NCI-H2081 treated with DMSO at 0.1 percent for 48 hours (cell line): Measurements from ENCODE around the gene AP1S1.
A peak's percentile ranks its signal among the peaks of the same experiment; 100 is the strongest.
"Not testable (repeated sequence)": the region's sequence is repeated elsewhere in the genome, so short reads cannot be mapped to it uniquely, and the experiment has no call there.

Source experiments
- DNase-seq: peaks from one replicate; lab custom pipeline; 2025; lab: John Stamatoyannopoulos, UW

AP1S1 gene

DNA sequence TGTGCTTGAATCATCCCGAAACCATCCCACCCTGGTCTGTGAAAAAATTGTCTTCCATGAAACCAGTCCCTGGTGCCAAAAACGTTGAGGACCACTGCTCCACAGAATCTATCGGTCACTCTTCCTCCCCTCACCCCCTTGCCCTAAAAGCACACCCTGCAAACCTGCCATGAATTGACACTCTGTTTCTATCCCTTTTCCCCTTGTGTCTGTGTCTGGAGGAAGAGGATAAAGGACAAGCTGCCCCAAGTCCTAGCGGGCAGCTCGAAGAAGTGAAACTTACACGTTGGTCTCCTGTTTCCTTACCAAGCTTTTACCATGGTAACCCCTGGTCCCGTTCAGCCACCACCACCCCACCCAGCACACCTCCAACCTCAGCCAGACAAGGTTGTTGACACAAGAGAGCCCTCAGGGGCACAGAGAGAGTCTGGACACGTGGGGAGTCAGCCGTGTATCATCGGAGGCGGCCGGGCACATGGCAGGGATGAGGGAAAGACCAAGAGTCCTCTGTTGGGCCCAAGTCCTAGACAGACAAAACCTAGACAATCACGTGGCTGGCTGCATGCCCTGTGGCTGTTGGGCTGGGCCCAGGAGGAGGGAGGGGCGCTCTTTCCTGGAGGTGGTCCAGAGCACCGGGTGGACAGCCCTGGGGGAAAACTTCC lies 28.2 kb upstream of the AP1S1 start:
- DNase-seq, result no peak

DNA sequence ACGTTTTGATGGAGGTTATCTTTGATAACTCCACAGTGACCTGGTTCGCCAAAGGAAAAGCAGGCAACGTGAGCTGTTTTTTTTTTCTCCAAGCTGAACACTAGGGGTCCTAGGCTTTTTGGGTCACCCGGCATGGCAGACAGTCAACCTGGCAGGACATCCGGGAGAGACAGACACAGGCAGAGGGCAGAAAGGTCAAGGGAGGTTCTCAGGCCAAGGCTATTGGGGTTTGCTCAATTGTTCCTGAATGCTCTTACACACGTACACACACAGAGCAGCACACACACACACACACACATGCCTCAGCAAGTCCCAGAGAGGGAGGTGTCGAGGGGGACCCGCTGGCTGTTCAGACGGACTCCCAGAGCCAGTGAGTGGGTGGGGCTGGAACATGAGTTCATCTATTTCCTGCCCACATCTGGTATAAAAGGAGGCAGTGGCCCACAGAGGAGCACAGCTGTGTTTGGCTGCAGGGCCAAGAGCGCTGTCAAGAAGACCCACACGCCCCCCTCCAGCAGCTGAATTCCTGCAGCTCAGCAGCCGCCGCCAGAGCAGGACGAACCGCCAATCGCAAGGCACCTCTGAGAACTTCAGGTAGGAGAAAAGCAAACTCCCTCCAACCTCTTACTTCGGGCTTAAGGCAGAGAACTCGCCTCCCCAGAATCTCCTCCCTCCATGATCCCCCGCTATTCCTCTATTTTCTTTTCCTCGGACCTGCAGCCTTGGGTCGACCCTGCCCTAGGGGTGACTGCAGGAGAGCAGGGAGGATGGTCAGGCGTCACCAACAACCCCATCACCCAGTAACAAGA lies 27.4 kb upstream of the AP1S1 start, which contains the start of gene SERPINE1:
SERPINE1 (plus strand) TSS at position 454 of the 809 bp plus-strand sequence. CDS start 1,290 bp downstream, outside the sequence.
- no peak for DNase-seq

- no peak for DNase-seq
These were observed 26.7 kb upstream of the AP1S1 start for GRCh38 chr7:101127460-101128039.

DNA sequence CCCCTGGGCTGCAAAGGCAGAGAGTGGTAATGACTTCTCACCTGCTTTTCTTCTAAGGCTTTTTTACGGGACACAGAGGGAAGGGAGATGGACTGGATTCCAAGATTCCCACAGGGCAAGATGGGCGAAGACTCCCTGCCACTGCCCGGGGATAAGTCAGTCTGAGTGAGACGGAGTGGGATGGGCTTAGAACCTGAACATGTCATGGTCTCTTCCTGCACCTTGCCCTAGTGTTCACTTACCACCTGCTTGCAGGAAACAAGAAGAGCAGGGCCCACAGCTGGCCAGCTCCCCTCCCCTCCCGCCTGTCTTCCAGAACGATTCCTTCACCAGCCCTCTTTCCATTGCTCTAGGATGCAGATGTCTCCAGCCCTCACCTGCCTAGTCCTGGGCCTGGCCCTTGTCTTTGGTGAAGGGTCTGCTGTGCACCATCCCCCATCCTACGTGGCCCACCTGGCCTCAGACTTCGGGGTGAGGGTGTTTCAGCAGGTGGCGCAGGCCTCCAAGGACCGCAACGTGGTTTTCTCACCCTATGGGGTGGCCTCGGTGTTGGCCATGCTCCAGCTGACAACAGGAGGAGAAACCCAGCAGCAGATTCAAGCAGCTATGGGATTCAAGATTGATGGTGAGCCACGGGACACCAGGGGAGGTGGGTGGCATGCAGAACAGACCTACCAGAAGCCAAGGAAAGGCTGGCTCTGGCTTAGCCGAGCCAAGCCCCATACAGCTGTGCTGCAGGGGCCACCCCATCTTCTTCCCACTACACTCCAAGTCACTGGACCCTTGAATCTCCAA lies 26.0 kb upstream of the AP1S1 start:
- DNase-seq, result no peak

GRCh38 chr7:101129603-101130117 lies 24.6 kb upstream of the AP1S1 start:
- DNase-seq, result no peak

DNA sequence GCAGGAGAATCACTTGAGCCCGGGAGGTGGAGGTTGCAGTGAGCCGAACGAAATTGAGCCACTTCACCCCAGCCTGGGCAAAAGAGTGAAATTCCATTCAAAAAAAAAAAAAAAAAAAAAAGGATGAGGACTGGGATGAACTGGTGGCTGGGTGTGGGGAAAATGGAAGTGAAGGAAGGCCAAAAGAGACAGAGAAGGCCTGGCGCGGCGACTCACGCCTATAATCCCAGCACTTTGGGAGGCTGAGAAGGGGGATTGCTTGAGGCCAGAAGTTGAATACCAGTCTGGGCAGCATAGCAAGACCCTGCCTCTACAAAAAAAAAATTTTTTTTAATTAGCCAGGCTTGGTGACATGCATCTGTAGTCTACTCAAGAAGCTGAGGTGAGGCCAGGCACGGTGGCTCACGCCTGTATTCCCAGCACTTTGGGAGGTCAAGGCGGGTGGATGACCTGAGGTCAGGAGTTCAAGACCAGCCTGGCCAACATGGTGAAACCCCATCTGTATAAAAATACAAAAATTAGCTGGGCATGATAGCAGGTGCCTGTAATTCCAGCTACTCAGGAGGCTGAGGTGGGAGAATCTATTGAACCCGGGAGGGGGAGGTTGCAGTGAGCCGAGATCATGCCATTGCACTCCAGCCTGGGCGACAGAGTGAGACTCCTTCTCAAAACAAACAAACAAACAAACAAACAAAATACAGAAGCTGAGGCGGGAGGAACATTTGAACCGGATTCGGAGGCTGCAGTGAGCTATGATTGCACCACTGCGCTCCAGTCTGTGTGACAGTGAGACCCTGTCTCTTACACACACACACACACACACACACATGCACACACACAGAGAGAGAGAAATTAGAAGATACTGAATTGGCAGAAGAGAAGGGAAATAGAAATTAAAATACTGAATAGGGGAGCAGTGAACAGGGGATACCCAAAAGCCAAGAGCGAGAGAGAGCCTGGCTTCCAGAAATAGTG lies 21.4 kb upstream of the AP1S1 start:
- DNase-seq, result not testable (repeated sequence)

DNA sequence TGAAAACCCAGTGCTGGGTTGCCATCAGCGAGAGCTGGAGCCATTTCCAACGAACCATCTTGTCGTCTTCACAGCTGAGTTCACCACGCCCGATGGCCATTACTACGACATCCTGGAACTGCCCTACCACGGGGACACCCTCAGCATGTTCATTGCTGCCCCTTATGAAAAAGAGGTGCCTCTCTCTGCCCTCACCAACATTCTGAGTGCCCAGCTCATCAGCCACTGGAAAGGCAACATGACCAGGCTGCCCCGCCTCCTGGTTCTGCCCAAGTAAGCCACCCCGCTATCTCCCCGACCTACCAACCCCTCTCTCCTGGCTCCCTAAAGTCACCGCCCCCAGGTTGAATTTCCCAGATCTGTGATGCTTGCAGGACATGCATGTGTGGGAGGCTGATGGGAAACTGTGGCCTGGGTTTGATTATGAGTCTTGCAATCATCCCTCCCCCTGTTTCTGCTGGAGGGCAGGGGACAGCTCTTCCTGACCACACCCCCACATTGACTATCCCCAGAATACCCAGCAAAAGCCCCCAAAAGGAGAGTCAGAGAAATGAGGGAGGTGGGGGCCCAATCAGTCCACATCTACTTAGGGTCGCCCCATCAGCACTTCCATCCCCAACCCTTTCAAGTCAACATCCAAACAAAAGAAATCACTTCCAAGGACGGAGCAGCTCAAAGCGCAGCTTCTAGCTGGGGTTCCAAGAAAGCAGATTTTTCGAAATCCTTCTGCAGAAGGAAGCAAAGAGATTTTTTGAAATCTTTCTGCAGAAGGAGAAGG lies 20.5 kb upstream of the AP1S1 start:
- no peak for DNase-seq

- no peak for DNase-seq
These were observed 19.8 kb upstream of the AP1S1 start for GRCh38 chr7:101134399-101134980.

- DNase-seq, result no peak
These were observed 16.5 kb upstream of the AP1S1 start for GRCh38 chr7:101137651-101138212.

GRCh38 chr7:101138213-101138870 lies 15.9 kb upstream of the AP1S1 start:
- DNase-seq, result peak; percentile 15

GRCh38 chr7:101140339-101140699 lies 14.0 kb upstream of the AP1S1 start:
- DNase-seq, result no peak

DNA sequence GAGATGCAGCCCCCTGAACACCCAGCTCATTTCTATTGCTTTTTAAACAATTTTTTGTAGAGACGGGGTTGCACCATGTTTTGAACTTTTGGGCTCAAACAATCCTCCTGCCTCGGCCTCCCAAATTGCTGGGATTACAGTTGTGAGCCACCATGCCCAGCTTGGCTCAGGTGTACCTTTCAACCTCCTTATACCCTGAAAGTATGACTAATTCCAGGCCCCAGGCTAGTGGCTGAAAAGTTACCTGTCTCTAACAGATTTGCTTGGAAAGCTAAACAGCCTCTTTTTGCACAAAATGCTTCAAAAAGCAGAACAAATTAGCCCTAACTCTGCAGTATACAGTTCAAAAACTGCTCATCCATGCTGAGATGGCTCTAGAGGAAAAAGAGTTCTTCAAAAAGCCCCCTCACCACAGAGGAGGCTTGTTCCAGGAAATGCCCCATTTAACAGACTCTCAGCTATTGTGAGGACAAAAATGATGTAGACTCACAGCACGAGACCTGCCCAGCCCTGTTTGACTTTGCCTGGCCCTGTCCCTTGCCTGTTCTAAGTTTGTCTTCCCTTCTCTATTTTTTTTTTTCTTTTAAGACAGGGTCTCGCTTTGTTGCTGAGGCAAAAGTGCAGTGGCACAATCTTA lies 13.4 kb upstream of the AP1S1 start:
- no peak for DNase-seq

GRCh38 chr7:101151908-101152651 lies 2.2 kb upstream of the AP1S1 start:
- DNase-seq, result no peak

DNA sequence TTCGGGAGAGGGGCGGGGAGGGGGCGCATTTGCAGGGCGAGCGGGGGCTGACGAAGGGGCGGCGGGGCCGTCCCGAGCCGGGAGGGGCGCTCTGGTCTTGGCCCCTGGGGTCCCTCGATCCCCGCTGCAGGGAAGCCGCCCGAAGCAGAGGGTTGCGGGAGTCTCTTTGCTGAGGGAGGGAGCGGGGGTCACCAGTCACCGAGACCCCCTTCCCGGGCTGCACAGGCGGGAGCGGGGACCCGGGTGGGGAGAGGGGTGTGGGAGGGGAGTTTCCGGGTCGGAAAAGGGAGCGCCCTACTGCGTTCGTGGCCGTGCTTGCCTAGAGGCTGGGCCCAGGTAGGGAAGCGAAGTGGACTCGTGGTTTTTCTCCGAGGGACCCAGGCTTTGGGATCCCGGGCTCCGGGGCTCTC lies 422 bp downstream of the AP1S1 start:
- DNase-seq, result no peak

DNA sequence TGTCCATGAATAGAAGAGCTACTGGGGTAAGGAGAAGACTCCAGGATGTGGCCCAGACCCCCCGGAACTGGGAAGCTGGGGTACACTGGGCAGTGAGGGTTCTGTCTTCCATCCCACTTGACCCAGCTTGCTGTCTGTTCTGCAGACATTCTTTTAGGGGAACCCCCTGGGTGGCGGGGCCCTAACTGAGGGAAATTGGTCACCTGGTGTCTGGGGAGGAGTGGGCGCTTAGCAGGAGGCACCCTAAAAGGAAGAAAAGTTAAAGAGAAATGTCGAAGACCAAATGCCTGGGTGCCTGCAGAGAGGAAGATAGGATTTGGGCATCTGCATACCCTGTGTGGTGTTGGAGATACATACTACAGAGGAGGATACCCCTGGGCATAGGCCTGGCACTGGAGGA lies 1.0 kb downstream of the AP1S1 start:
- no peak for DNase-seq

GRCh38 chr7:101156277-101156676 lies 2.0 kb downstream of the AP1S1 start:
- DNase-seq, result no peak

DNA sequence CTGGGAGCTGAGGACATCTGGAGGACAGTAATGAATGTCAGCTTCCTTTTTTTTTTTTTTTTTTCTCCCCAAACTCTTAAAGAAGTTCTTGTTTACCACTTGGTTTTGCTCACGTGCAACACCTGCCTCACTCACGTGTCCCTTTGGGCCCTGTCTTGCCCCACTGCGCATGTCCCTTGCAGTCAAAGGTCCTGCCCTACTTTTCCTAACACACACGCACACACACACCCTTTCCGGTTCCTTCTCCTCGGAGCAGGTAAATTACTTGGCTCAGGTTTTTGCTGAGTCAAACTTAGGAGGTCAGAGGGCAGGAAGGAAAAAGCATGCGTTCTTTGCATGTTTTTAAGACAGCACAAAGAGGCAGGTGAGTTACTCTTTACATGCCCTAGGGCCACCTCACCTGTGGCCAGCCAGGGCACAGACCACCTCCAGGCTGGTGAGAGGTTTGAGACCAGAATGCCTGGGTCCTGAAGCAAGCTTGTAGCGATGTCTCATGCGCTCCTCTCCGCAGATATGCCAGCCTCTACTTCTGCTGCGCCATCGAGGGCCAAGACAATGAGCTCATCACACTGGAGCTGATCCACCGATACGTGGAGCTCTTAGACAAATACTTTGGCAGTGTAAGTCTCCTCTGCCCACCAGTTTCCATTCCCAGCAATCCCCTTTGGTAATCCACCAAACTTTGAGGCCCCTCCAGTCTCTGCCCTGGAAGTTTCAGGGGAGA lies 2.8 kb downstream of the AP1S1 start:
- no peak for DNase-seq
